ENCODE data around the gene PPP3R1.

Gene PPP3R1

DNA sequence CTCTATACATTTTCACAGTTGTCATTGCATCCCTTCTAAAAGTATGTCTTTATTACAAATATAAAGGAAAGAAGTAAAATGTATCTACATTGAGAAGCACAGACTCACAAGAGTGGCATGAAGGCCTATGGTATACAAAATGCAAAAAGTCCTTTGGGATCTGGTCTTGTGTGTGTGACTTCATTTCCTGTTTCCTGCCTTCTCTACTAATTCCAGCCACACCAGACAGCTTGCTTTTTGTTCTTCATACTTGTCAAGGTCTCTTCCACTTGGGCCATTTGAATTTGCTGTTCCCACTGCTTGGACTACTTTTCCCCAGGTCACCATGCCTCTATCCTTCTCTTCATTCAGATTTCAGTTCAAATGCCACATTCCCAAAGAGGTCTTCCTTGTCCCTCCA is 101.3 kb downstream of the PPP3R1 start:
- no peak for DNase-seq (ENCODE audit: low read depth in 2 of 2)

- no peak for DNase-seq (ENCODE audit: low read depth in 2 of 2)
These were observed 110.5 kb downstream of the PPP3R1 start for GRCh38 chr2:68141875-68142274.

GRCh38 chr2:68135448-68136320 is 116.6 kb downstream of the PPP3R1 start:
- no peak for DNase-seq (ENCODE audit: low read depth in 2 of 2)

DNA sequence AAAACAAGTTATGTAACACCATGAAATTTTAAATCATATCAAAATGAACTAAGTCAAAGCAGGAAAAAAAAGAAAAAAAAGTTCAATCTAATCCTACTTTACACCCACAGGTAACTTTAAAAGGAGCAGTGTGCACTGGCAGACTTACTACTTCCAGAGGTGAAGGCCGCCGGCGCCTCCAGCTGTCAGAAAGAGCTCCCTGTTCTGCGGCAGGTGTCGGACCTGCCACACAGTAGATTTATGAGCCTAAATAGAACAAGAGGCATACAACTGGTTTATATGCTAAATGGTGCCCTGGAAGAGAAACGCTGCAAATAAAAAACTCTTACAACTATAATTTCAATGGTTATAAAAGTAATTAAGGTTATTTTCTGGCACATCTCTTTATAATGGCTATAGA is 117.8 kb downstream of the PPP3R1 start:
- DNase-seq (ENCODE audit: low read depth in 2 of 2) = no peak

GRCh38 chr2:68134120-68134519 is 118.2 kb downstream of the PPP3R1 start:
- DNase-seq (ENCODE audit: low read depth in 2 of 2) = no peak
